ENCODE measurements around the gene BRD3OS.

BRD3OS gene

DNA sequence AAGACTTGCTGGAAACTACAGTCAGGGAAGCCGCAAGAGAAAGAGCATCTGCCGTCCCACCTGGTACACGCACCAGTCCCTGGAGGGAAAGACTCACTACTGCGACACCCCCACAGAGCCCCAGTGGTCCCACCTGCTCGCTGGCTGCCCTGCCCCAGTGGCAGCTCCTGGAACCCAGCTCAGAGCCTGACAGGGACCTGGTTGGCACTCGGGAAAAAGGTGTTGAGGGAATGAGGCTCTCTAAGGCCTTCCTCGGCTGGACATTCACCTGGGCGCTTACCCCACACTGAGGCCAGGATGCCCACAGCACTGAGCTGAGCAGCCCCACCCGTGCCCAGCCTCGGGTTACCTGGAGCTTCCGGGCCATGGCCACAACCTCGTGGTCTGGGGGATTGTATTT lies 19.7 kb downstream of the BRD3OS start:
- no peak for DNase-seq (ENCODE audit: extremely low spot score)
- ChIA-PET POLR2A (no interaction called here), CTCF (no interaction called here)
- TF ChIP-seq, protein P1, sequence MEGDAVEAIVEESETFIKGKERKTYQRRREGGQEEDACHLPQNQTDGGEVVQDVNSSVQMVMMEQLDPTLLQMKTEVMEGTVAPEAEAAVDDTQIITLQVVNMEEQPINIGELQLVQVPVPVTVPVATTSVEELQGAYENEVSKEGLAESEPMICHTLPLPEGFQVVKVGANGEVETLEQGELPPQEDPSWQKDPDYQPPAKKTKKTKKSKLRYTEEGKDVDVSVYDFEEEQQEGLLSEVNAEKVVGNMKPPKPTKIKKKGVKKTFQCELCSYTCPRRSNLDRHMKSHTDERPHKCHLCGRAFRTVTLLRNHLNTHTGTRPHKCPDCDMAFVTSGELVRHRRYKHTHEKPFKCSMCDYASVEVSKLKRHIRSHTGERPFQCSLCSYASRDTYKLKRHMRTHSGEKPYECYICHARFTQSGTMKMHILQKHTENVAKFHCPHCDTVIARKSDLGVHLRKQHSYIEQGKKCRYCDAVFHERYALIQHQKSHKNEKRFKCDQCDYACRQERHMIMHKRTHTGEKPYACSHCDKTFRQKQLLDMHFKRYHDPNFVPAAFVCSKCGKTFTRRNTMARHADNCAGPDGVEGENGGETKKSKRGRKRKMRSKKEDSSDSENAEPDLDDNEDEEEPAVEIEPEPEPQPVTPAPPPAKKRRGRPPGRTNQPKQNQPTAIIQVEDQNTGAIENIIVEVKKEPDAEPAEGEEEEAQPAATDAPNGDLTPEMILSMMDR (IDR thresholded peaks at IDR 0.05; ENCODE audit: control extremely low read depth, extremely low read depth, low read depth, missing control alignments), result no peak

DNA sequence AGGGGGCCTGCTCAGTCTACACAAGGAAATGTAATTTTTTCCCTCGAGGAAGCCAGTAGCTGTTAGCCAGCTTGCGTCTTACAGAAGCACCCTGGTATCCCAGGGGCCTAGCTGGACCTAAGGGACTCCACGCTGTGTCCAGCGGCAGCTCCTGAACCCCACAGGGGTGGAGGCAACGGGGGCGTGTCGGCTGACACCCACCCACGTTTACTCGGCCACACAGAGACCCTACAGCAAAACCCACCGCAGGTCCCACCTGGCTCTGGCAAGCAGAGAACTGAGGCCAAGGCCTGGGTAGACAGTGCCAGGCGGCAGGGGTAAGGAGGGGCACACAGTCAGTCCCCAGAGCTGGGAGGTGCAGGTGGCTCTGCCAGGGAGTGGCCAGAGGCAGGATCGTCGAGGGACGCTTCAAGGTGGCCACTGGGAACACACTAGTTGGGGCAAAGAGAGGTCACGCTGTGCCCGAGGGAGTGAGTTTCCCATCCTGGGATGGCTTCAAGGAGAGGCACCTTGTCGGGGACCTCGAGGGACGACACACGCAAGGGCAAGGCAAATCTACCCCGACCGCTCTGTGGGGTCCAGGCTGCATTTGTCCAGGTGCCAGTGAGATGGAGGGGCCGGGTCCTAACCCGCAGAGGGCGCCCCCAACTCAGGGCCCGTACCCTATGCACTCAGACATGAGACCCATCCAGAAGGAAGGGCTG lies 20.7 kb downstream of the BRD3OS start:
- ChIA-PET CTCF (interaction anchor here (1.1 kb wide), 1 partner anchor 53 kb away, joined by 3 read pairs; no protein-coding TSS in a partner anchor), POLR2A (no interaction called here)
- DNase-seq (ENCODE audit: extremely low spot score), result no peak

DNA sequence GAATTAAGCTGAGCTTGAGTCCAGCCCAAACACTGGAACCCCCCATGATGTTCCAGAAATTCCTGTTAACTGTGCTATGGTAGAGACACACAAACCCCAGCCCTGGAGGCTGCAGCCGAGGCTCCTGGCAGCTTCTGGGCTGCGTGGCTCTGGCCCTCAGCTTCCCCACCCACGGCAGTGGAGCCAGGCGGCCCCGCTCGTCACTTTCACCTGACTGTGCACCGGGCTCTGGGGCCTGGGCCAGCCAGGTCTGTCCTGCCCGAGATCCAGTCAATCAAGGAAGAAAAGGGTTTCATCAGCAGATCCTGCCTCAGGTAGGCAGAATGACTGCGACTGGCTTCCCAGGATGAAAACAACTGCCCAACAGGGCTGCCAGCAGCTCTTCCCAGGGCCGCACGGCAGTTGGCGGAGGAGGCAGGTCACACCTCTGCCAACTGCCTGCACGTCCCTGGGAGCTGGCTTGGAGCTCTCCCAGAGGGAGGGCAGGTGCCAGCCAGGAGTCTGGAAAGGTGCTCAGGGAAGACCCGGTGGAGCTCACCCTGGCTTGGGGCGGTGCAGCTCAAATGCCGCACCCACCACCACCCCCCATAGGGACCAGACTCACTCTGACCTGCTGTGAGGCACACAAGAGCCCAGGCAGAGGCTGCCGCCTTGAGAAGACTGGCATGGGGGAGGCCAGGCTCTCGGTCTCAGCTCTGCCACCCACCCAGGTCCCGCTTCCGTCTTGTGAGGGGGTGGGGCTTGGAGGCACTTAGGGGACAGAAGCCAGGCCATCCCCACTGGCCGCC lies 21.8 kb downstream of the BRD3OS start:
- TF ChIP-seq, protein P1 (IDR thresholded peaks at IDR 0.05; ENCODE audit: control extremely low read depth, extremely low read depth, low read depth, missing control alignments), result no peak
- DNase-seq (ENCODE audit: extremely low spot score), result no peak
- POLR2A ChIA-PET, result no interaction called here
- CTCF ChIA-PET, result interaction anchor here (1.1 to 1.3 kb wide), 3 partner anchors 8 to 54 kb away, joined by 3 to 4 read pairs (median 3); no protein-coding TSS in a partner anchor

More for the DNA sequence above, 20.7 kb downstream of the BRD3OS start:
- TF ChIP-seq, protein P1 (IDR thresholded peaks at IDR 0.05; ENCODE audit: control extremely low read depth, extremely low read depth, low read depth, missing control alignments), result no peak

DNA sequence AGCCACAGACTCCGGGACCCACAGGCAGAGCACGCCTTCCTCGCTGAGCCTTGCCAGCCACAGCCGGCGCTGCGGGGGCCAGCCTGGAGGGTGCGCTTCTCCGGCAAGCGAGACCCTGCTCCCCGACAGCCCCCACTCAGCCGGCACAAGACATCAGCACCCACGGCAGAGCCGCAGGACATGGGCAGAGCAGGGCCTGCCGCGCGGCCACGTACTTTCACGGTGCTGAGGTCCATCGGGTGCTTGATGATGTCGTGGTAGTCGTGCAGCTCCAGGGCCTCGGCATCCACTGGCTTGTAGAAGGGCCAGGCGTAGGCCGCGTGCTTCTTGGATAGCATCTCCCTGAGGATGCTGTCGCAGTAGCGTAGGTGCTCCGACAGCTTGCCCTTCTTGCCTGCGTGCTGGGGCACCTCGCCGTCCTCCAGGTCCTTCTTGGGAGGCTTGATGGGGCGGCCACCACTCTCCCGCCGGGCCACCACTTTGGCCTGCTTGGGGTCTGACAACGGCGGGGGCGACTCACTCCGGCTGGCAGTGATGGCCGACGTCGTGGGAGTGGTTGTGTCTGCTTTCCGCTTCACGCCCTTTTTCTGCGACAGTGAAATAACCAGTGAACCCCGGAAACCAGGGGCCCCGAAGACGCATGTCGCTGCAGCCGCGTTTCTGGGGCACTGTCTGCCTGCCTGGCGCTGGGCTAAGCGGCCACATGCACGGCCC lies 22.7 kb downstream of the BRD3OS start:
- no peak for DNase-seq (ENCODE audit: extremely low spot score)
- CTCF ChIA-PET, result interaction anchor here (1.3 kb wide), 2 partner anchors 9 to 15 kb away, joined by 3 to 4 read pairs; no protein-coding TSS in a partner anchor
- TF ChIP-seq, protein P1 (IDR thresholded peaks at IDR 0.05; ENCODE audit: control extremely low read depth, extremely low read depth, low read depth, missing control alignments), result no peak
- POLR2A ChIA-PET, result no interaction called here

DNA sequence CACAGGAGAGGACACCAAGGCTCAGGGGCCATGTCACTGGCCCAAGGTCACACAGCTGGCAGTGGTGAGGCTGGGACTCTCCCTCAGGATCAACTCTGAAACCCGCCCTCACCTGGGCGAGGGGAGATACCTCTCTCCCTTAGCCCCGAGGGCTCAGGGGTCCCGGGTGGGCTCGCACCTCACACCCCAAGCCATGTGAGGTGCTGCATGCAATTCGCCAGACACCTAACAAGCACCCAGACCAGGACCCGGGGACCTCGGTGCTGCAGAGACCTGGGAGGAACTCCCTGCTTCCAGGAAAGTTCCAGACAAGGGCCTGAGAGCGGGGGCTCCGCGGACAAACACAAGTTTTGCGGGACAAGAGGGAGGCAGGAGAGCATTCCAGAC lies 23.3 kb downstream of the BRD3OS start:
- CTCF ChIA-PET, result no interaction called here
- TF ChIP-seq, protein P1 (IDR thresholded peaks at IDR 0.05; ENCODE audit: control extremely low read depth, extremely low read depth, low read depth, missing control alignments), result no peak
- DNase-seq (ENCODE audit: extremely low spot score), result no peak
- POLR2A ChIA-PET, result no interaction called here

DNA sequence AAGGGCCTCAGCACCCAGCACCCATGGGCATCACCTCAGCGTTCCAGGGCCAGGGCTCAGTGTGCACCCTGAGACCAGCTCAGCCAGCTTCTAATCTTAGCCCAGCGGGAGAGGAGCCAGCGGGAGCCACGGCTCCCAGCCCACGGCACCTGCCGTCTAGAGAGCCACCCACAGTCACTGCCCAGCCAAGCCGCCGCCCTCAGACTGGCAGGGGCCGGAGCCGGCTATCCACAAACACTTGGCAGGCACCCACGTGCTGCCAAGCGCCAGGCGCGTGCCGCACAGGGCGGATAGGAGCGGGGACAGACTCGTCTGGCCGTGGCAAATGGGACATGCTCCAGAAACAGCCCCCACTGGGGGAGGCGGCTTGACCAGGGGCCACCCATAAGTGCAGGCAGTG lies 24.0 kb downstream of the BRD3OS start:
- ChIA-PET CTCF (no interaction called here), POLR2A (no interaction called here)
- TF ChIP-seq, protein P1 (IDR thresholded peaks at IDR 0.05; ENCODE audit: control extremely low read depth, extremely low read depth, low read depth, missing control alignments), result no peak
- no peak for DNase-seq (ENCODE audit: extremely low spot score)
